ENCODE measurements around the gene CAMK1G.

DNA sequence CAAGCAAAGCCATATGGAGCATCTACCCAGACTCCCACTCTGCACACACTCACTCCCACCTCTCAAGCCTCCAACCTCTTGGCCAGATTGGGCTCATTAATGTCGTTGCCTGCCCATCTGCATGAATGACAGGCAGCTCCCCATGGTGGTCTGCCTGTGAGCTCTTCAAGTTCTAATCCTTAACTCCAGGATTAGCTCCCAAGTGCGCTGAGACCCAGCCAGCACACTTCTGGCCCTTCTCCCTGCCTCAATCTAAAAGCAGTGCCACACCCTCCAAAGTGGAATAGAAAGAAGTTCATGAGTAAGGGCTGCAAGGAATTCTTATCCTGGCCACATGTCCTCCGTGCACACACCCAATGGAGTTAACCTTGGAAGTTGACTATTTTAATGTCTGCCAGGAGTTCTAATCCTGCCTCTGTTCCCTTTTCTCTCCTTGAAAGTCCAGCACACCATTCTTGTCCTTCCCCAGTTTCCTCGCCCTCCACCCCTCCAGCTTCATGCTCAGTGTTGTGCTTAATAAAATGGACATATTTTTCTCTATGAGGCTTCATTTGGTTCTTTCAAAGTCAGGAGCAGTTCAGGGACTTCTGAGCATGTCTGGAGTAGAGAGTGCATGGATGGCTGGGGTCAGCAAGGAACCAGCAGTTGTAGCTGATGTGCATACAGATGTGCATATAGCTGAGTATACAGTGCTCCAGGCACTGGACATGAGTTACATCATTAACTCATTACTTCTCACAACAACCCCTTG is 30.1 kb downstream of the CAMK1G start:
- TF ChIP-seq TAF1 (IDR thresholded peaks at IDR 0.05; ENCODE audit: borderline replicate concordance, insufficient read depth, low read length) (no peak), POLR2AphosphoS5 (IDR thresholded peaks at IDR 0.05; ENCODE audit: low read depth, low read length) (no peak), SIN3A (IDR thresholded peaks at IDR 0.05; ENCODE audit: borderline replicate concordance, insufficient read depth, low read length) (no peak)
- TF ChIP-seq, protein P1, sequence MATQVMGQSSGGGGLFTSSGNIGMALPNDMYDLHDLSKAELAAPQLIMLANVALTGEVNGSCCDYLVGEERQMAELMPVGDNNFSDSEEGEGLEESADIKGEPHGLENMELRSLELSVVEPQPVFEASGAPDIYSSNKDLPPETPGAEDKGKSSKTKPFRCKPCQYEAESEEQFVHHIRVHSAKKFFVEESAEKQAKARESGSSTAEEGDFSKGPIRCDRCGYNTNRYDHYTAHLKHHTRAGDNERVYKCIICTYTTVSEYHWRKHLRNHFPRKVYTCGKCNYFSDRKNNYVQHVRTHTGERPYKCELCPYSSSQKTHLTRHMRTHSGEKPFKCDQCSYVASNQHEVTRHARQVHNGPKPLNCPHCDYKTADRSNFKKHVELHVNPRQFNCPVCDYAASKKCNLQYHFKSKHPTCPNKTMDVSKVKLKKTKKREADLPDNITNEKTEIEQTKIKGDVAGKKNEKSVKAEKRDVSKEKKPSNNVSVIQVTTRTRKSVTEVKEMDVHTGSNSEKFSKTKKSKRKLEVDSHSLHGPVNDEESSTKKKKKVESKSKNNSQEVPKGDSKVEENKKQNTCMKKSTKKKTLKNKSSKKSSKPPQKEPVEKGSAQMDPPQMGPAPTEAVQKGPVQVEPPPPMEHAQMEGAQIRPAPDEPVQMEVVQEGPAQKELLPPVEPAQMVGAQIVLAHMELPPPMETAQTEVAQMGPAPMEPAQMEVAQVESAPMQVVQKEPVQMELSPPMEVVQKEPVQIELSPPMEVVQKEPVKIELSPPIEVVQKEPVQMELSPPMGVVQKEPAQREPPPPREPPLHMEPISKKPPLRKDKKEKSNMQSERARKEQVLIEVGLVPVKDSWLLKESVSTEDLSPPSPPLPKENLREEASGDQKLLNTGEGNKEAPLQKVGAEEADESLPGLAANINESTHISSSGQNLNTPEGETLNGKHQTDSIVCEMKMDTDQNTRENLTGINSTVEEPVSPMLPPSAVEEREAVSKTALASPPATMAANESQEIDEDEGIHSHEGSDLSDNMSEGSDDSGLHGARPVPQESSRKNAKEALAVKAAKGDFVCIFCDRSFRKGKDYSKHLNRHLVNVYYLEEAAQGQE (IDR thresholded peaks at IDR 0.05; ENCODE audit: insufficient read depth in 1 of 2, low read depth in 2 of 2, low read length in 2 of 2): no peak
